K562 (cell line): ENCODE results near the gene MTTP. TPM values are rescaled to one million over a fixed set of nuclear protein-coding genes. Genes with fewer than 3 reads are reported as not detected.

Source experiments
- ATF4 ChIP-seq: fragments of 450-650 bp; formaldehyde crosslinking; IDR thresholded peaks from 2 replicates; pipeline ENCODE4 v1.4.0; 2022; ENCODE audit warnings: mild to moderate bottlenecking, moderate library complexity
- C11orf30 ChIP-seq: fragments of 450-650 bp; IDR thresholded peaks from 2 replicates; pipeline ENCODE4 v1.6.1; 2016; ENCODE audit warnings: low read depth, mild to moderate bottlenecking
- CHD2 ChIP-seq: IDR thresholded peaks from 2 replicates; pipeline ENCODE4 v1.6.1; 2011; ENCODE audit warnings: low read depth, low read length
- CREBBP ChIP-seq: IDR thresholded peaks from one replicate; pipeline ENCODE4 v1.6.1; 2012; ENCODE audit warnings: low read depth, mild to moderate bottlenecking, control low read depth, inconsistent platforms, low read length
- DDX20 ChIP-seq: fragments of 450-650 bp; IDR thresholded peaks from 2 replicates; pipeline ENCODE4 v1.6.1; 2016; ENCODE audit warnings: missing genetic modification characterization, low read depth, mild to moderate bottlenecking, missing compliant biosample characterization, moderate library complexity
- KLF10 ChIP-seq: fragments of 250-450 bp; sonication (Bioruptor Pico); IDR thresholded peaks from 2 replicates; pipeline ENCODE4 v1.6.1; 2021; ENCODE audit warnings: matching md5 sums
- REST ChIP-seq, 2 experiments: fragments of 450-650 bp; formaldehyde crosslinking in 1 of 2; IDR thresholded peaks; 2 replicates each; pipeline versions ENCODE4 v1.4.0 to v1.6.1; 2014 to 2020; ENCODE audit warnings: mild to moderate bottlenecking in 2 of 2, borderline replicate concordance in 1 of 2, low read depth in 1 of 2
- RHOXF2B ChIP-seq: fragments of 250-450 bp; sonication (Bioruptor Pico); conservative IDR thresholded peaks from 2 replicates; pipeline ENCODE4 v1.5.1; 2021
- TSC22D4 ChIP-seq: fragments of 450-650 bp; IDR thresholded peaks from 2 replicates; pipeline ENCODE4 v1.6.1; 2016; ENCODE audit warnings: missing genetic modification characterization, missing biosample characterization, control low read depth
- ZNF217 ChIP-seq: sonication (generic); formaldehyde crosslinking; IDR thresholded peaks from 2 replicates; pipeline ENCODE4 v1.8.0; 2022; ENCODE audit warnings: mild to moderate bottlenecking, missing genetic modification reagents
- ZNF311 ChIP-seq: fragments of 250-450 bp; sonication (Bioruptor Pico); IDR thresholded peaks from 2 replicates; pipeline ENCODE4 v1.4.0; 2020; ENCODE audit warnings: mild to moderate bottlenecking, moderate library complexity
- ZNF740 ChIP-seq, 3 experiments: fragments of 200-800 bp in 1 of 3; sonication (Bioruptor generic) in 1 of 3; sonication (generic) in 1 of 3; formaldehyde crosslinking in 1 of 3; IDR thresholded peaks; 2 replicates each; pipeline versions ENCODE4 v1.6.1 to v1.8.0; 2016 to 2022; ENCODE audit warnings: mild to moderate bottlenecking in 2 of 3, missing compliant biosample characterization in 2 of 3, missing genetic modification characterization in 2 of 3, missing genetic modification reagents in 1 of 3
- ZSCAN29 ChIP-seq: fragments of 450-650 bp; IDR thresholded peaks from 2 replicates; pipeline ENCODE4 v1.6.1; 2017
- polyA plus RNA-seq, 8 experiments: library from polyadenylated mRNA; depleted of rRNA in 4 of 8; stranded (reverse) in 5 of 8; unstranded in 3 of 8; fragments of >200 nt; fragmentation: Nextera tagmentation in 2 of 8; fragmentation: Illumina TruSeq in 1 of 8; extraction: Ambion mirVana in 2 of 8; extraction: Trizol in 1 of 8; gene quantifications; 2 replicates each; pipeline versions ENCODE4 v1.2.1 to v1.2.3, GENCODE V29; 2011 to 2014; ENCODE audit warnings: inconsistent platforms in 1 of 8, missing spikeins in 1 of 8
- total RNA-seq, 7 experiments: library from RNA; depleted of rRNA in 6 of 7; stranded (reverse); fragments of >200 nt in 6 of 7; fragmentation: Illumina TruSeq in 2 of 7; extraction: Trizol in 2 of 7; gene quantifications; 2 replicates each; pipeline versions ENCODE4 v1.2.1 to v1.2.3, GENCODE V29; 2011 to 2021; ENCODE audit warnings: low replicate concordance in 1 of 7

Gene MTTP
- total and polyA plus RNA-seq, 9 of the 15 experiments (the other 6 are each of a cell fraction or from before 2014, with no cell fraction given), result 0.01 to 0.29 (median 0.04) TPM; not detected in 2

DNA sequence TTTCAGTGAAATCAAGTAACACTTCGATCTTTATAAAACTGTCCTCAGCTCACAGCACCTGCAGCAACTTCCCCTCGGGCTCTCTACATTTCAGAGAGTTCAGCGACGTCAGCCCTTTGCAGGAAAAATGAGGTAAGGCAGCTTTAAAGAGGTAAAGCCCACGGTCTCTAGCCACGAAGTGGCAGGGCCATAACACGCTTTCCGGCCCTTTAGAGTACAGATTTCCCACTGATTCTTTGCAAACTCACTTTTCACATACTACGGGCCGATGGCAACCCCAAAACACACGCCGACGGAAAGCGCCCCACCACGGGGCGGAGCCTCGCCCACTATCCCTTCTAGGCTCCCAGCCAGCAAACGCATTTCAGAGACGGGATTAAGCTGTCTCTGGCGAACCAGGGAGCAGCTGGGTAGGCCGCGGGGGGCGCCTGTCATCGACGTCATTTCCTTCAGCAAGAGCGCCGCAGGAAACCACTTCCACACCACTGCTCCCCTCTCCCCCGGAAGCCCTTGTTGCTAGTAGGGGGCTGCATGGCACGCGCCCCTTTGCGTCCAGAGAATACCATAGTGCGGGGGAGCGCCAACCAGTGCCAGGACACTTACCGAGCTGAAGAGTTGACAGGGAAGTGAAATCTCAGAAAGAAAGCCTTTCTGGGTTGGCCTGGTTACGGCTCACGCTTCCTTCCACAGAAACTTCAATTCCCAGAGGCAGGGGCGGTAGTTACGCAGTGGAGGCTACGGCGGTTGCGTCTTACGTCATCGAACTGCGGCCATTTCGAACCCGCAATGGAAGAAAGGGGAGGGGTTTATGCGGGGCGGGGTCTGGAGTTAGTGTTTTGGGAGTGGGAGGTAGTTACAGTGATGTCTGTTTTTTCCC, 11.1 kb upstream of the MTTP start, which contains the start of gene TRMT10A (continued):
- no peak for TF ChIP-seq ATF4
- no peak for TF ChIP-seq ZNF740 (CRISPR knock-in tag; IDR thresholded peaks at IDR 0.05)
- TF ChIP-seq ZNF740 (tag; IDR thresholded peaks at IDR 0.05), result no peak
- no peak for TF ChIP-seq REST (IDR thresholded peaks at IDR 0.05; ENCODE audit: borderline replicate concordance)
- no peak for TF ChIP-seq REST (CRISPR knock-in tag; IDR thresholded peaks at IDR 0.05; ENCODE audit: low read depth)
- no peak for TF ChIP-seq ZNF217 (CRISPR knock-in tag)
- TF ChIP-seq TSC22D4 (tag), result no peak
- TF ChIP-seq ZSCAN29, result no peak
- TF ChIP-seq KLF10 (CRISPR knock-in tag), result no peak
- TF ChIP-seq CREBBP, result no peak
- peak; percentile 91 for TF ChIP-seq C11orf30
- no peak for TF ChIP-seq DDX20
- TF ChIP-seq RHOXF2B (CRISPR knock-in tag), result no peak
- TF ChIP-seq ZNF311 (CRISPR knock-in tag), result no peak
- TF ChIP-seq CHD2, result no peak
